HS-5 (cell line): Measurements from ENCODE around the gene NOTCH3.

Source experiments
- DNase-seq: peaks from one replicate; pipeline ENCODE4 v3.0.0-alpha.2; 2012; ENCODE audit warnings: low read depth

NOTCH3 gene

GRCh38 chr19:15195371-15196334 lies 5.1 kb downstream of the NOTCH3 start:
- no peak for DNase-seq

- no peak for DNase-seq
Observed at GRCh38 chr19:15194938-15195337, 5.9 kb downstream of the NOTCH3 start.

GRCh38 chr19:15191982-15192381 lies 8.8 kb downstream of the NOTCH3 start:
- no peak for DNase-seq

- no peak for DNase-seq
Observed at GRCh38 chr19:15191514-15191913, 9.3 kb downstream of the NOTCH3 start.

- DNase-seq: no peak
Observed at GRCh38 chr19:15188851-15189250, 11.9 kb downstream of the NOTCH3 start.

- DNase-seq: no peak
Observed at GRCh38 chr19:15187026-15188007, 13.5 kb downstream of the NOTCH3 start.

GRCh38 chr19:15185188-15185587 lies 15.6 kb downstream of the NOTCH3 start:
- DNase-seq: no peak

- DNase-seq: no peak
Observed at GRCh38 chr19:15184776-15185175, 16.0 kb downstream of the NOTCH3 start.

GRCh38 chr19:15181394-15181793 lies 19.4 kb downstream of the NOTCH3 start:
- no peak for DNase-seq

GRCh38 chr19:15180451-15181390 lies 20.1 kb downstream of the NOTCH3 start:
- no peak for DNase-seq

- DNase-seq: no peak
Observed at GRCh38 chr19:15178629-15179308, 22.0 kb downstream of the NOTCH3 start.

GRCh38 chr19:15177269-15178116 lies 23.3 kb downstream of the NOTCH3 start:
- peak; percentile 41 for DNase-seq

GRCh38 chr19:15175609-15176008 lies 25.2 kb downstream of the NOTCH3 start:
- no peak for DNase-seq

- no peak for DNase-seq
Observed at GRCh38 chr19:15173746-15174404, 26.9 kb downstream of the NOTCH3 start.

GRCh38 chr19:15170345-15170744 lies 30.4 kb downstream of the NOTCH3 start:
- DNase-seq: no peak

- DNase-seq: no peak
Observed at GRCh38 chr19:15169541-15170285, 31.1 kb downstream of the NOTCH3 start.

- no peak for DNase-seq
Observed at GRCh38 chr19:15166700-15167099, 34.1 kb downstream of the NOTCH3 start.
